Epithelial cell of esophagus (primary cell): ENCODE measurements around the gene ADGRD1.

Experiments
- DNase-seq: peaks from one replicate; pipeline ENCODE4 v3.0.0; 2010; ENCODE audit warnings: low read depth
- H3K4me3 ChIP-seq: 2 replicates; pipeline ENCODE4 v1.5.1; 2011; ENCODE audit warnings: mild to moderate bottlenecking, low read length, control low read depth
- CTCF ChIP-seq: IDR thresholded peaks from 2 replicates; pipeline ENCODE4 v1.5.1; 2011; ENCODE audit warnings: low read depth, mild to moderate bottlenecking, low read length, control low read depth, inconsistent platforms; ENCODE audit not compliant: insufficient read depth; ENCODE audit errors: missing control alignments

ADGRD1 gene

GRCh38 chr12:131101703-131102492, 148.2 kb downstream of the ADGRD1 start:
- no peak for DNase-seq
- H3K4me3 ChIP-seq = no peak overlapping the region
- no peak for TF ChIP-seq CTCF

GRCh38 chr12:131102493-131102931, 148.8 kb downstream of the ADGRD1 start:
- no peak overlapping the region for H3K4me3 ChIP-seq
- DNase-seq = no peak
- TF ChIP-seq CTCF = no peak

DNA sequence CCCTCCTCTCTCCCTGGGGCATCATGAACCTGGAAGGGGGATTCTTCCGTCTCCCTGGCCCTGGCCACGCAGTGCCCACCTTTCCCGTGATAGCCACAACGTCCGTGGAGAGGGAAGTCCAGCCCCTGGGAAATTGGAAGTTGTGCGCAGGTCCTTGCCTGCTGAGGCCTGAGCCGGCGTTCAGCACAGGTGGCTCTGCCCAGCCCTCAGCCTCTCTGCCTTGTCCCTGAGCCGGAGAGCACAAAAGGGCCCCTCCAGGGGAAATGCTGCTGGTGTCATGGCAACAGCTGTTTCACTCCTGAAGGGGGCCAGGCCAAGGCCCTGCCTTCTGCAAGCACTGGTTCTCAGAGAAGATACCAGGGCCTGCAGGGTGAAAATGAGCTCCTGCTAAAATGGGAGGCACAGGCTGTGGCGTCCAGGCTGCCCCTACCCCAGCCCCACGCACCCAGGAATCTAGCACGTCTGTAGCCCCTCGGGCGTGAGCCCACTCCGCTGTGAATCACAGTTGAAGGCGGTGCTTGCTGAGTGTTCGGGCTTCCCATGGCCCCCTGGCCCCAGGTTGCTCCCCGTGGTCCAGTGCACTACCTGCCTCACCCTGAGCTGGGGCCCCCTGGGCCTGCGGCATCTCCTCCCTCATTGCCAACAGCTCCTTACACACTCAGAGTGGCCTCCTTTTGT, 149.4 kb downstream of the ADGRD1 start:
- DNase-seq = no peak
- H3K4me3 ChIP-seq = no peak overlapping the region
- no peak for TF ChIP-seq CTCF

DNA sequence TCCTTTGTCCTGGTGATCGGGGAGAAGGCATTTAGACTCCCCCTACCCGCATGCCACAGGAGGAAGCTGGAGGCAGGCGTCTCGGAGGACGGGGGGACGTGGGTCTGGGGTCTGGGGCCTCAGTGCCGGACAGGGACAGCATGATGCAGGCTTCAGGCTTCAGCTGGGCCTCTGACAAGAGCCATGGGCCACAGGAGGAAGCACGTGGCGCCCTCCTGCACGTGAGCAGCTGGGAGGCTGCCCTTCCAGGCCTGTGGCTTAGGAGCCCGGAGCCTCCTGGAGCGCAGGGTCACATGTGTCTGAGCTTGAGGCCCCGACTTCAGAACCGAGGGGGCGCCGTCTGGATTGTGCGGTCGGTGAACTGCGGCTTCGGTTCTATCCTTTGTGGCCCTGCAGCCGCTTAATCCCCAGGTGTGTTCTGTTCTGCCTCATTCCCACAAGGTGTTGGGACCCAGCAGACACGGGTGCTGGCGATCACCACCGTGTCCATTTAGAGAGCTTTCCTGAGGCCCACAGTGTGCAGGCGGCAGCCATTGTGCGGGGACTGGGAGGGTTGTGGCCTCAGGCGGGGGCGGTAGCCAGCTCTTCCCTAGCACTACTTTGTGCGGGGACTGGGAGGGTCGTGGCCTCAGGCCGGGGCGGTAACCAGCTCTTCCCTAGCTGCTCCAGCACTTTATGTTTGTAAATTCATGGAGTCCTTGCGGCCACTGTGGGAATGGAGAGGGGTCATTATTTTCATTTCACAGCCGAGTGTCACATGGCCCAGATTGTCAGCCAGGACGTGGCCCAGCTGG, 150.2 kb downstream of the ADGRD1 start:
- TF ChIP-seq CTCF = no peak
- no peak overlapping the region for H3K4me3 ChIP-seq
- DNase-seq = no peak

DNA sequence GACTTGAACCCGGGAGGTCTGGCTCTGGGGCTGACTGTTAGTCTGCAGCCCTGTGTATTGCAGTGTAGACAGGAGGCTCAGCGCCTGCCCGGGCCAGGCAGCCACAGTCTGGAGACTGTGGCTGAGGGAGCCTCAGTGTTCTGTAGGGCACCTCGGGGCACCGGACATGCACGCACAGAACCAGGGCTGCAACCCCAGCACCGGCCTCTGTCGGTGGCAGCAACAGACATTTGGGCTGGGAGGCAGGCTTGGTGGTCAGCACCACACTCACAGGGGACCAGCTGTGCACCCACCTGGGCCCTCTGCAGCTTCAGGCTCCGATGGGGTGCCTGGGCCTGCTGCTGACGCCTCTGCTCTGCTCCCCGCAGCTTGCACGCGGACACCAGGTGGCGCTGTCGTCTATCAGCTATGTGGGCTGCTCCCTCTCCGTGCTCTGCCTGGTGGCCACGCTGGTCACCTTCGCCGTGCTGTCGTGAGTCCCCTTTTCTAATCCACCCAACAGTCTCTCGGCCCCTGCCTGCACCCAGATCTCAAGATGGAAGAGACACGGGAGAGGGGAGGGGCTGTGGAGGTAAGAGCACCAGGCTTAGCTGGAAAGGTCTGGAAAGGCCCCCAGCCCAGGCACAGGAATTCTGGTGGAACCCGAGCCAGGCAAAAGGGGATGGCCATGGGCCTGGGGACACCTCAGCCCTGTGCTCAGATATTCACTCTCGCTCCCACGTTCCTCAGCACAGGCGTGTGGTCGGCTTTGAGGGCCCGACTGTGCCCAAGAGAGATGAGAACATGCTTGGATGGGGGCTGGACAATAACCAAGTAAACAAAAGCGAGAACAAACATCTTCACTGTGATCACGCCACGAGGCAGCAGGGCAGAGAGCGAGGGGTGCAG, 151.0 kb downstream of the ADGRD1 start:
- peak; percentile 6 for DNase-seq
- H3K4me3 ChIP-seq = no peak overlapping the region
- TF ChIP-seq CTCF = peak; percentile 14

DNA sequence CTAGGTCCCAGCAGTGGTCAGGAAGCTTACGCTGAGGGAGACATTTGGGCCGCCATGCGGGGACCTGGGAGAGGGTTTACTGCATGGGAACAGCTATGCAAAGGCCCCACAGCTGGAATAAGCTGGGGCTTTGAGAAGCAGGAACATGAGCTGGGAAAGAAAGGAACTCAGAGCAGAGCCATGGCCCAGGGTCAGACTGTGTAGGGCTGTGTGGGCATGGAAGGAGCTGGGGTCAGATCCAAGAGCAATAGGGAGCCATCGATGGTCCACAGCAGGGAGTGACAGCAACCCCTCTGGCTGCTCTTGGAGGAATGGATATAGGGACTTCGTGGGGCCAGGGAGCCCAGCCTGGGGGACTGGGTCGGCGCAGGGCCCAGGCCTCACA, 151.6 kb downstream of the ADGRD1 start:
- DNase-seq = no peak
- no peak for TF ChIP-seq CTCF
- H3K4me3 ChIP-seq = no peak overlapping the region
